ENCODE measurements around the gene UBTF. TPM values are rescaled to one million over a fixed set of nuclear protein-coding genes. Genes with fewer than 3 reads are reported as not detected.
A peak's percentile ranks its signal among the peaks of the same experiment; 100 is the strongest.

The UBTF gene, protein sequence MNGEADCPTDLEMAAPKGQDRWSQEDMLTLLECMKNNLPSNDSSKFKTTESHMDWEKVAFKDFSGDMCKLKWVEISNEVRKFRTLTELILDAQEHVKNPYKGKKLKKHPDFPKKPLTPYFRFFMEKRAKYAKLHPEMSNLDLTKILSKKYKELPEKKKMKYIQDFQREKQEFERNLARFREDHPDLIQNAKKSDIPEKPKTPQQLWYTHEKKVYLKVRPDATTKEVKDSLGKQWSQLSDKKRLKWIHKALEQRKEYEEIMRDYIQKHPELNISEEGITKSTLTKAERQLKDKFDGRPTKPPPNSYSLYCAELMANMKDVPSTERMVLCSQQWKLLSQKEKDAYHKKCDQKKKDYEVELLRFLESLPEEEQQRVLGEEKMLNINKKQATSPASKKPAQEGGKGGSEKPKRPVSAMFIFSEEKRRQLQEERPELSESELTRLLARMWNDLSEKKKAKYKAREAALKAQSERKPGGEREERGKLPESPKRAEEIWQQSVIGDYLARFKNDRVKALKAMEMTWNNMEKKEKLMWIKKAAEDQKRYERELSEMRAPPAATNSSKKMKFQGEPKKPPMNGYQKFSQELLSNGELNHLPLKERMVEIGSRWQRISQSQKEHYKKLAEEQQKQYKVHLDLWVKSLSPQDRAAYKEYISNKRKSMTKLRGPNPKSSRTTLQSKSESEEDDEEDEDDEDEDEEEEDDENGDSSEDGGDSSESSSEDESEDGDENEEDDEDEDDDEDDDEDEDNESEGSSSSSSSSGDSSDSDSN
- 49.6 and 51.3 TPM in 2 replicates for total RNA-seq

DNA sequence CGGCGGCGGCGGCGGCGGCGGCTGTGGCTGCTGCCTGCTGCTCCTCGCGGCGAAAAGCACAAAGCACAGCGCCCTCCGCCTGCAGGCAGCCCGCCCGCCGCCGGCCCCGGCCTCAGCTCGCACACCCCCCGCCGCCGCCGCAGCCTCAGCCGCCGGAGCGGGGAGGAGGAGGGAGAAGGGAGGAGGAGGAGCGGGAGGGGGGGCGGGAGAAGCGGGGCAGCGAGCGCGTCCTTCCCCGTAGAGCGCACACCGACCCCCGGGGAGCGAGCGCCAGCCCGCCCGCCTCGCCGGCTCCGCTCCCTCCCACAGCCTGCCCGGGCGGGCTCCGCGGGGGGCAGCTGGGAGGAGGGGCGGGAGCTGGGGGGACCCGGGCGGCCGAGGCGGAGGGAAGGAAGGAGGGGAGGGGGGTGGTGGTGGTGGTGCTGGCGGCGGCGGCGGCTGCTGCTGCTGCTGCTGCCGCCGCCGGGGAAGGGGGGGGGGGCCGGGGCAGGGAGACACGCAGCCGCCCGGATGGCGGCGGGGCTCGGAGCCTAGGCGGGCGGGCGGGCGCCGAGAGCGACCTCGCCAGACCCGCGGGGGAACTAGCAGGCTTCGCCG, at the start of gene UBTF:
Gene UBTF (minus strand): TSS at position 60 of the 597 bp plus-strand sequence. CDS start 1,446 bp downstream, outside the sequence.
- H4K20me1 ChIP-seq (ENCODE audit: insufficient read depth, low read length), result peaks cover 33% of the 10 kb centered on the region
- H3K79me2 ChIP-seq (ENCODE audit: insufficient read depth, low read length), result peaks cover 34% of the 10 kb centered on the region
- H3K4me2 ChIP-seq (ENCODE audit: insufficient read depth, low read length), result peak within 1 kb of the TSS; percentile 76
- peaks cover 38% of the 10 kb centered on the region for H3K4me1 ChIP-seq (ENCODE audit: insufficient read depth, low read length)
- H3K36me3 ChIP-seq (ENCODE audit: insufficient read depth, low read length), result peaks cover 22% of the 10 kb centered on the region
- H3K27ac ChIP-seq (ENCODE audit: low read depth, low read length), result peak within 1 kb of the TSS; percentile 70
- TF ChIP-seq, protein P1, sequence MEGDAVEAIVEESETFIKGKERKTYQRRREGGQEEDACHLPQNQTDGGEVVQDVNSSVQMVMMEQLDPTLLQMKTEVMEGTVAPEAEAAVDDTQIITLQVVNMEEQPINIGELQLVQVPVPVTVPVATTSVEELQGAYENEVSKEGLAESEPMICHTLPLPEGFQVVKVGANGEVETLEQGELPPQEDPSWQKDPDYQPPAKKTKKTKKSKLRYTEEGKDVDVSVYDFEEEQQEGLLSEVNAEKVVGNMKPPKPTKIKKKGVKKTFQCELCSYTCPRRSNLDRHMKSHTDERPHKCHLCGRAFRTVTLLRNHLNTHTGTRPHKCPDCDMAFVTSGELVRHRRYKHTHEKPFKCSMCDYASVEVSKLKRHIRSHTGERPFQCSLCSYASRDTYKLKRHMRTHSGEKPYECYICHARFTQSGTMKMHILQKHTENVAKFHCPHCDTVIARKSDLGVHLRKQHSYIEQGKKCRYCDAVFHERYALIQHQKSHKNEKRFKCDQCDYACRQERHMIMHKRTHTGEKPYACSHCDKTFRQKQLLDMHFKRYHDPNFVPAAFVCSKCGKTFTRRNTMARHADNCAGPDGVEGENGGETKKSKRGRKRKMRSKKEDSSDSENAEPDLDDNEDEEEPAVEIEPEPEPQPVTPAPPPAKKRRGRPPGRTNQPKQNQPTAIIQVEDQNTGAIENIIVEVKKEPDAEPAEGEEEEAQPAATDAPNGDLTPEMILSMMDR (IDR thresholded peaks at IDR 0.05; ENCODE audit: extremely low read depth, low read depth, low read length), result no peak
- H3K4me3 ChIP-seq (ENCODE audit: insufficient read depth, low read length), result peak within 1 kb of the TSS; percentile 84
- peak; percentile 88 for DNase-seq (ENCODE audit: insufficient read length, low spot score, missing footprints)
- no peaks in the 10 kb centered on the region for H3K9me3 ChIP-seq (ENCODE audit: low read depth, low read length)
- no peaks in the 10 kb centered on the region for H3K27me3 ChIP-seq (ENCODE audit: insufficient read depth, low read length)
- no peak within 1 kb of the TSS for H2AFZ ChIP-seq (ENCODE audit: low read length)

DNA sequence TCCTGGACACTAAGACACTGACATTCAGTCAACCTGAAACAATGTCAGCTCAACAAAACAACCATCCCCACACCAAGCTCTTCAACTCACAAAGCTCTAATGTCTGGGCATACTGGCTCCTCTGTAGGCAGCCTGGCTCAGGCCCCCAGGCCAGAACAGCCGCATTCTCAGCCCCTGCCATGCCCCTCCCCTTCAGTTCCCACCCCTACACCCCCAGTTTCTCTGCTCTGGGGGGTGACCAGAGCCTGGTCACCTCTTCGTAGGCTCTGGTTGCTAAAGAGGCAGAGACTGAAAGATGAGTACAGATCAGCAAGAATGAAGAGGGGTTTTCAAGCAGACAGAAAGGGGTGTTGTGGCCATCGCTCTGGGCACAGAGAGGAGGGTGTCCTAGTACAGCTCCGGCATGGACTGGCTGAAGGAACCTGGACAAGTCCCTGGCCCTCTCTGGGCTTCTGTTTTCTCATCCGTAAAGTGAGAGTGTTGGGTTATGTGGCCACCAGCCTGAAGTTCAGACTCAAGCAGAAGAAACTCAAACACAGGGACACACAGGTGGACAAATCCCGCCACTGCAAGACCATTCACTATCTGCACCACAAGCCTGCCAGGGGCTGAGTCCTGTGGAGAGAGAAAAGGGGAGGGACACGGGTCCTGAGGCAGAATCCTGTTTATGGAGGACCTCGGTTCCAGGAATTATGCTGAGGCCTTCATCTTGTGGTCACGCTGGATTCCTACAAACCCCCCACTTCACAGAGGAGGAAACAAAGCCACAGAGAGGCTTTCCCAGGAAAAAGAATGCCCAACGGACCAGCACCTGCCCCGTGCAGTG, 49.4 kb upstream of the UBTF start:
- Histone ChIP-seq H3K27ac (ENCODE audit: low read depth, low read length) (no peak overlapping the region), H3K79me2 (ENCODE audit: insufficient read depth, low read length) (no peaks in the 10 kb centered on the region), H4K20me1 (ENCODE audit: insufficient read depth, low read length) (no peaks in the 10 kb centered on the region), H3K9me3 (ENCODE audit: low read depth, low read length) (no peaks in the 10 kb centered on the region), H3K4me2 (ENCODE audit: insufficient read depth, low read length) (no peak overlapping the region), H3K27me3 (ENCODE audit: insufficient read depth, low read length) (peaks cover 9% of the 10 kb centered on the region), H3K36me3 (ENCODE audit: insufficient read depth, low read length) (no peaks in the 10 kb centered on the region), H2AFZ (ENCODE audit: low read length) (no peak overlapping the region), H3K4me3 (ENCODE audit: insufficient read depth, low read length) (no peak overlapping the region), H3K4me1 (ENCODE audit: insufficient read depth, low read length) (no peaks in the 10 kb centered on the region)
- TF ChIP-seq, protein P1 (IDR thresholded peaks at IDR 0.05; ENCODE audit: extremely low read depth, low read depth, low read length), result no peak
- peak; percentile 51 for DNase-seq (ENCODE audit: insufficient read length, low spot score, missing footprints)

DNA sequence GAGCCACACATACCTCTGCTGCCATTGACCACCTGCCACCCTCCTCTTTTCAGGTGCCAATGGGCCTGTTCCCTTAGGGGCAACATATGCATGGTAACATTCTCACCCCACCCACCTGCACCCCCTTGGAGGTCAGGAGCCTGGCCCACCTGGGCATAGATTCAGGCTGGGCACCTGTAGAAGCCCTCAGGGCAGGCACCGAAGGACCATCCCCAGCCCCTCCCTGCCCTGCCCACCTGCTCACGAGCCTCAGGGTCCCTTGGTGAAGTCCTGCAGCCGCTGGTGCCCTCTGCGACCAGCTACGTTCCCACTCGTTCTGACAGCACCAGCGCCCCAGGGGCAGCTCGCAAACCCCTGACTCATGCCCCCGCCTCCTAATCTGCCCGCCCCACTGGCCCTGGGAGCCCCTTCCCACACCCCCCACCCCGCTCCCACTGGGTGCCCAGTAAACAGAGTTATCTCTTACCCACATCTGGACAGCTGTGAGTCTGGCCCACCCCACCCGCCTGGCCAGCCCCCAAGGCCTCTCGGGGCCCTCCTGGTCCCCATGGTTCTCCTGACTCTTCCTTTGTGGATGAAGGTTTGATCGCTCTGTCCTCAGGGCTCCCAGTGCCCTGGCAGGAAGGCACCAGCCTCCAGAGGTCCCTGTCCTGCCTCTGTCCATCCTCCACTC, 48.5 kb upstream of the UBTF start, which contains the start of gene SLC4A1:
Gene SLC4A1 (minus strand): TSS at position 318 of the 673 bp plus-strand sequence. CDS start 5,269 bp downstream, outside the sequence.
- DNase-seq (ENCODE audit: insufficient read length, low spot score, missing footprints), result peak; percentile 63
- H3K36me3 ChIP-seq (ENCODE audit: insufficient read depth, low read length), result no peaks in the 10 kb centered on the region
- no peak within 1 kb of the TSS for H3K27ac ChIP-seq (ENCODE audit: low read depth, low read length)
- H3K4me2 ChIP-seq (ENCODE audit: insufficient read depth, low read length), result no peak within 1 kb of the TSS
- H3K4me1 ChIP-seq (ENCODE audit: insufficient read depth, low read length), result no peaks in the 10 kb centered on the region
- no peak within 1 kb of the TSS for H2AFZ ChIP-seq (ENCODE audit: low read length)
- H3K4me3 ChIP-seq (ENCODE audit: insufficient read depth, low read length), result no peak within 1 kb of the TSS
- TF ChIP-seq, protein P1 (IDR thresholded peaks at IDR 0.05; ENCODE audit: extremely low read depth, low read depth, low read length), result no peak
- no peaks in the 10 kb centered on the region for H3K9me3 ChIP-seq (ENCODE audit: low read depth, low read length)
- no peaks in the 10 kb centered on the region for H4K20me1 ChIP-seq (ENCODE audit: insufficient read depth, low read length)
- H3K79me2 ChIP-seq (ENCODE audit: insufficient read depth, low read length), result no peaks in the 10 kb centered on the region
- H3K27me3 ChIP-seq (ENCODE audit: insufficient read depth, low read length), result peaks cover 9% of the 10 kb centered on the region
